NK-92 (cell line): ENCODE data around the gene TCP1.
"Not testable (repeated sequence)": the region's sequence is repeated elsewhere in the genome, so short reads cannot be mapped to it uniquely, and the experiment has no call there.

Source experiments
- DNase-seq: peaks from one replicate; lab custom pipeline; 2025; ENCODE audit not compliant: unreplicated experiment; lab: John Stamatoyannopoulos, UW

TCP1 gene

GRCh38 chr6:159778131-159778530 lies 11.3 kb downstream of the TCP1 start:
- DNase-seq = no peak

- DNase-seq = no peak
Observed at GRCh38 chr6:159777240-159777904, 12.0 kb downstream of the TCP1 start.

- no peak for DNase-seq
Observed at GRCh38 chr6:159772196-159772595, 17.2 kb downstream of the TCP1 start.

DNA sequence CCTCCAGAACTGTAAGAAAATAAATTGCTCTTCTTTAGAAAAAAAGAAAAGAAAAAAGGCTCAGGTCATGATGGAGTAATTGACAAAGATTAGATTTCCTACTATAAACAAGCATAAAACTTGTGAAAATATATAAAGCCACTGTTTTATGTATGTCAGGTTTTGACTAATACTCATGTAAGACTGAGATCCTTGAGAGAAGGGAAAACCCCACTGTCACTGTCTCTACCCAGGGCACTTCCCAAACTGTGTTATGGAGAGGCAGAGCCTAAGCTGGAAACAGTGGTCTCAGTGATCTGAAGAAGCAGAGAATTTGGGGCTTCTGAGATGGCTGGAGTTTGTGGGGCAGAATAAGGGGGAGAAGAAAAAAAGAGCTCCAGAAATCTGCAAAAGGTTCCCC lies 19.9 kb downstream of the TCP1 start:
- no peak for DNase-seq

GRCh38 chr6:159766906-159767305 lies 22.5 kb downstream of the TCP1 start:
- no peak for DNase-seq

DNA sequence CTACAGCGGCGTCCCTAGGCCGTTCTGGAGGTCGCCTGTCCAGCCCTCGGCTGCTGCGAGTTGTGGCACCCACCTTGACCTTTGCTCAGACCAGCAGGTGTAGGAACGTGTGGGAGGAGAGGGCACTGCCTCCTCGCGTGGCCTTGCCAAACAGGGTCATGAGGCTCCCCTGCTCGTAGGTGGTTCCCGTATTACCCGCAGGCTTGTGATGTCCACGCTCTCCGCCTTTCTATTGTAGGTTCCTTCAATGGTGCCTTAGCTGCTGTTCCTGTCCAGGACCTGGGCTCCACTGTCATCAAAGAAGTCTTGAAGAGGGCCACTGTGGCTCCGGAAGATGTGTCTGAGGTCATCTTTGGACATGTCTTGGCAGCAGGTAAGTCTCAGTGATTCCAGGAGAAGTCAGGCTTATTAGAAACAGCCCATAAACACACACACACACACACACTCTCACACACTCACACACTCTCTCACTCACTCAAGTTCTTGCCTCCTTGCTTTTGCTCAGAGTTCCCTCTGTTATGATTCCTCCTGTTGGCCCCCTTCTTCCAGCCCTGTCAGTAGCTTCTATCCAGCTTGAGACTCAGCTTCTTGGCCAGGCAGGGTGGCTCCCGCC lies 26.6 kb downstream of the TCP1 start:
- no peak for DNase-seq

DNA sequence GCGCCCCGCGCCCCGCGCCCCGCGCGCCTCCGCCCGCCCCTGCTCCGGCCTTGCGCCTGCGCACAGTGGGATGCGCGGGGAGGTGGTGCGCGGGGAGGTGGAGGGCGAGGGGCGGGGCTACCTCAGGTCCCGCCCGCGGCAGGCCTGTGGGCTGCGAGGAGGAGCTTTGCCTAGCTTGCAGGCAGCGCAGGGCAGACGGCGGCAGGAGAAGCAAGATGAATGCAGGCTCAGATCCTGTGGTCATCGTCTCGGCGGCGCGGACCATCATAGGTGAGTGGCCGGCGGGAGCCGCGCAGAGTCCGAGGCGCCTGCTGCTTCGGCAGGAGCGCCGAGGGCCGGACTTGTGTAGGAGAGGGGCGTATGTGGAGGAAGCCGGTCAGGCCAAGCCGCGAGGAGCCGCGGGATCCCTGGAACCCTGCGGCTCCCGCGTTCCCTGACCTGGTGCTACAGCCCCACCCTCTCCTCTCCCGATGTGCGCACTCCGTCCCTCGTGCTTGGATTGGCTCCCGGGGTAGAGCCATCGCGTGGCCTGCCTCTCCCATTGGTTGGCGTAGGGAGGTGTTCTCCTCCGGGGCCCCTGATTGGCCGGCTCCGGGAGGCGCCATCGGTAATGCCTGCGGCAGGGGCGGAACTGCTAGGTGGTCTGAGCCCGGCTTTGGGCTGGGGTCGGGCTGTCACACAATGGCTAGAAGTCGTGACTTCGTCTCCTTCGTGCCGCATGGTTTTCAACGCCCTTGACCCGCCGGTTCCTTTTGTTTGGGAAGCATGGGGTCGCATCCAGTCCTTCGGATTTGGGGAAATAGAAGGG lies 27.3 kb downstream of the TCP1 start, which contains the start of gene ACAT2:
Gene ACAT2 (plus strand): TSS at position 173 of the 808 bp plus-strand sequence. CDS start 43 bp downstream, at position 216.
- peak; percentile 79 for DNase-seq

GRCh38 chr6:159761129-159761872 lies 28.1 kb downstream of the TCP1 start:
- DNase-seq = no peak

DNA sequence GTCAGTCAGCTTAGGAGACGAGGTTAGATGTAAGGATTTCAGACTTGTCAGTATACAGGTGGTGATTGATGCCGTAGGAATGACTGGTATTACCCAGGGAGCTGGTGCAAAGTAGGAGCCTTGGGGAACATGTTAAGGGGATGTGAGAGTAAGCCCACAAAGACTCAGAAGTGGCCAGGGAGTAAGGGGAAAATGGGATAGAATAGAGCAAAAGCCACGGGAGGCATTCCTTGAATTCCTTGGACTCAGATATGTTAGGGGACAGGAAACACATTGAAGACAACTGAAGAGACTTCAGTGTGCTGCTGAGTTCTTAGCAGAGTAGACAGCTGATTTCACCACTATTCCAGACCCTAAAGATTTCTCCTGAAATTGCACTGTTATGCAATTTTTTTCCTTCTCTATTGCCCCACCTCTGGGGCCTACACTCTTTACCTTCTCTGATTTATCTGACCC lies 28.8 kb downstream of the TCP1 start:
- no peak for DNase-seq

DNA sequence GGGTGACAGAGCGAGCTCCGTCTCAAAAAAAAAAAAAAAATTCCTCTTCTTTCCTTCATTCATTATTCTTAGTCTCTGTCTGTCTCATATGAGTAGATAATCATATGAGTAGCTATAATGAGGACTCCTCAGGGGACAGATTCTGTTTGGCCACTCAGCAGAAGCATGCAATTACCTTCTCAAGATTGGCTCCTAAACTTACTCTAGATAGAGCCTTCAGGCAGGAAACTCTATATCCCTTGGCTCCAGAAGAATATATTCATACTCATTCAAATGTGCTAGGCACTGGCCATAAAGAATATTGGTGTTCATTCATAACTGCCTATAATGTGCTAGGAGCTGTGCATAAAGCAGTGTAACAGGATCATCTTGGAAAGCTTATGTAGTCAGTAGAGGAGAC lies 29.8 kb downstream of the TCP1 start:
- no peak for DNase-seq

GRCh38 chr6:159758031-159759001 lies 31.1 kb downstream of the TCP1 start:
- DNase-seq = no peak

DNA sequence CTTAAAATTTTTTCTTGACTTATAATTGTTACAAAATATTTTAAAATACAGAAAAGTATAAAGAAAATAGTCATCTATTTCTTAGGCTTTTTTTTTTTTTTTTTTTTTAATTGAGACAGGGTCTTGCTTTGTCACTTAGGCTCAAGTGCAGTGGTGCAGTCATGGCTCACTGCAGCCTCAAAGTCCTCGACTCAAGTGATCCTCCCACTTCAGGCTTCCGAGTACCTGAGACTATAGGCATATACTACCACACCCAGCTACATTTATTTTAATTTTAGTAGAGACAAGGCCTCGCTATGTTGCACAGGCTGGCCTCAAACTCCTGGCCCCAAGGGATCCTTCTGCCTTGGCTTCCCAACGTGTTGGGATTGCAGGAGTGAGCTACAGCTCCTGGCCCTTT lies 32.9 kb downstream of the TCP1 start:
- DNase-seq = no peak

DNA sequence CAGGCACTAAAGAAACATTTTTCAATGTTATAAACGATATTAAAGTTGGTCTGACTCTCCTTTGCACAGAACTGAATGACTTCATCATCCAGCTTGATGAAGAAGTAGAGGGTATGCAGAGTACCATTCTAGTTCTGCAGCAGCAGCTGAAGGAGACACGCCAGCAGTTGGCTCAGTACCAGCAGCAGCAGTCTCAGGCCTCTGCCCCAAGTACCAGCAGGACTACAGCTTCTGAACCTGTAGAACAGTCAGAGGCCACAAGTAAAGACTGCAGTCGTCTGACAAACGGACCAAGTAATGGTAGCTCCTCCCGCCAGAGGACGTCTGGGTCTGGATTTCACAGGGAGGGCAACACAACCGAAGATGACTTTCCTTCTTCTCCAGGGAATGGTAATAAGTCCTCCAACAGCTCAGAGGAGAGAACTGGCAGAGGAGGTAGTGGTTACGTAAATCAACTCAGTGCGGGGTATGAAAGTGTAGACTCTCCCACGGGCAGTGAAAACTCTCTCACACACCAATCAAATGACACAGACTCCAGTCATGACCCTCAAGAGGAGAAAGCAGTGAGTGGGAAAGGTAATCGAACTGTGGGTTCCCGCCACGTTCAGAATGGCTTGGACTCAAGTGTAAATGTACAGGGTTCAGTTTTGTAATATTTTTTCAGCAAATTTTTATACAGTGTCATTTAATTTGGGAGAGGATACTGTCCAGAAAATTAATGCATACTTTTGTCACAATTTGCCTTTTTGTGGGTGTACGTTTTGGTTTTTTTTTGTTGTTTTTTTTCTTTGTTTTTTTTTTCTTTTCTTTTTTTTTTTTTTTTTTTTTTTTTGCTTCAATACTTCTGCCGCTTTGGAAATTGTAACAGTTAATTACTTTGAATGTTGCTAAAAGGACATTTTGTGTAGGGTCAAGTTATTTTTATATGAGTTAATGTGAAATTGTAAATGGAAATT lies 34.2 kb downstream of the TCP1 start:
- no peak for DNase-seq

- no peak for DNase-seq
Observed at GRCh38 chr6:159754401-159754800, 35.0 kb downstream of the TCP1 start.

GRCh38 chr6:159753081-159753872 lies 36.1 kb downstream of the TCP1 start:
- DNase-seq = no peak

GRCh38 chr6:159751448-159751847 lies 38.0 kb downstream of the TCP1 start:
- no peak for DNase-seq

DNA sequence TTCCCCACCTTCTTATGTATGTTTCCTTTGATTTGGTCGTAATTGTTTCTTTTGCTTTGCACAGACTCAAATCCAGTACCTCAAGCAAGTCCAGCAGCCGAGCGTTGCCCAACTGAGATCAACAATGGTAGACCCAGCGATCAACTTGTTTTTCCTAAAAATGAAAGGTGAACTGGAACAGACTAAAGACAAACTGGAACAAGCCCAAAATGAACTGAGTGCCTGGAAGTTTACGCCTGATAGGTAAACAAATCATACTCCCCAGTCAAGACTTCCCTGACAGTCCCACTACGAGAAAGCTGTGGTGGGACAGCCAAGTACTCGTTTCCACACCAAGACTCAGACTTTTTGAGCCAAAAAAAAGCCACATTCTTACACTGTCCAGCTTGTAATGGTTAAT lies 41.3 kb downstream of the TCP1 start:
- DNase-seq = not testable (repeated sequence)

- DNase-seq = no peak
Observed at GRCh38 chr6:159746759-159747158, 42.6 kb downstream of the TCP1 start.
